HL-60 (cell line): ENCODE data around the gene RARRES1.

Experiments
- DNase-seq, 2 experiments: peaks; one replicate each; pipeline ENCODE4 v3.0.0-alpha.2; 2010 to 2020; ENCODE audit warnings: low read depth in 1 of 2, low spot score in 1 of 2
- H3K27ac ChIP-seq: fragments of 250-450 bp; sonication (Bioruptor Pico); replicated peaks from 2 replicates; pipeline ENCODE4 v1.5.1; 2020; ENCODE audit warnings: mild to moderate bottlenecking, moderate library complexity
- H3K27me3 ChIP-seq: fragments of 250-450 bp; sonication (Bioruptor Pico); 2 replicates; pipeline ENCODE4 v1.5.1; 2021; ENCODE audit warnings: mild to moderate bottlenecking, moderate library complexity; ENCODE audit not compliant: insufficient read depth, poor library complexity, severe bottlenecking
- H3K4me3 ChIP-seq: replicated peaks from 2 replicates; pipeline ENCODE4 v1.5.1; 2011; ENCODE audit warnings: mild to moderate bottlenecking, control low read depth, low read length; ENCODE audit not compliant: insufficient read depth
- GABPA ChIP-seq: IDR thresholded peaks from 2 replicates; pipeline ENCODE4 v1.6.1; 2012; ENCODE audit warnings: low read depth
- POLR2AphosphoS5 ChIP-seq: IDR thresholded peaks from 2 replicates; pipeline ENCODE4 v1.6.1; 2012; ENCODE audit warnings: low read depth
- REST ChIP-seq: IDR thresholded peaks from 2 replicates; pipeline ENCODE4 v1.6.1; 2012; ENCODE audit warnings: low read depth; ENCODE audit not compliant: insufficient replicate concordance
- SPI1 ChIP-seq: IDR thresholded peaks from 2 replicates; pipeline ENCODE4 v1.6.1; 2012; ENCODE audit warnings: low read depth, mild to moderate bottlenecking, borderline replicate concordance
- TF ChIP-seq, protein P1 (sequence below): IDR thresholded peaks from one replicate; pipeline ENCODE4 v1.5.1; 2011; ENCODE audit warnings: low read length, control low read depth, inconsistent platforms; ENCODE audit not compliant: insufficient read depth

RARRES1 gene

DNA sequence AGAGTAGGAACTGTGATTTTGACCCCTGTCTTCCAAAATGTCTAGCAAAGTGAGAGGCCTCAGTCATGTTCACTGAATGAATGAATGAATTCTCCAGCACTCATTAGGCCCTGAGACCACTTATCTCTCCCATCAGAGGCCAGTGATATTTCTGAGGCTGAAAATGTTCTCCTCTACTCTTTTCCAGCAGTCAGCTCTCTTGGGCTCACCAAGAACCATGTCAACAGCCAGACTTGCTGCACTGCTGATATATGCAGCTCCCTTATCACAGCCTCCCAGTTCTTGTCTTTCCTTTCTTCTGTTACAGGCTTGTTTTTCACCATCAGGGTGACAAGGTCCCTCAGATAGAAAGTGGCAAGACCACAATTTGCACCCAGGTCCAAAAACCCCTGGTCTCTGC is 40.9 kb upstream of the RARRES1 start:
- no peak overlapping the region for H3K4me3 ChIP-seq
- TF ChIP-seq POLR2AphosphoS5 (no peak), GABPA (no peak), SPI1 (no peak), REST (no peak)
- TF ChIP-seq, protein P1, sequence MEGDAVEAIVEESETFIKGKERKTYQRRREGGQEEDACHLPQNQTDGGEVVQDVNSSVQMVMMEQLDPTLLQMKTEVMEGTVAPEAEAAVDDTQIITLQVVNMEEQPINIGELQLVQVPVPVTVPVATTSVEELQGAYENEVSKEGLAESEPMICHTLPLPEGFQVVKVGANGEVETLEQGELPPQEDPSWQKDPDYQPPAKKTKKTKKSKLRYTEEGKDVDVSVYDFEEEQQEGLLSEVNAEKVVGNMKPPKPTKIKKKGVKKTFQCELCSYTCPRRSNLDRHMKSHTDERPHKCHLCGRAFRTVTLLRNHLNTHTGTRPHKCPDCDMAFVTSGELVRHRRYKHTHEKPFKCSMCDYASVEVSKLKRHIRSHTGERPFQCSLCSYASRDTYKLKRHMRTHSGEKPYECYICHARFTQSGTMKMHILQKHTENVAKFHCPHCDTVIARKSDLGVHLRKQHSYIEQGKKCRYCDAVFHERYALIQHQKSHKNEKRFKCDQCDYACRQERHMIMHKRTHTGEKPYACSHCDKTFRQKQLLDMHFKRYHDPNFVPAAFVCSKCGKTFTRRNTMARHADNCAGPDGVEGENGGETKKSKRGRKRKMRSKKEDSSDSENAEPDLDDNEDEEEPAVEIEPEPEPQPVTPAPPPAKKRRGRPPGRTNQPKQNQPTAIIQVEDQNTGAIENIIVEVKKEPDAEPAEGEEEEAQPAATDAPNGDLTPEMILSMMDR: no peak
- H3K27ac ChIP-seq: no peak overlapping the region
- H3K27me3 ChIP-seq: no peaks in the 10 kb centered on the region
- DNase-seq: no peak

DNA sequence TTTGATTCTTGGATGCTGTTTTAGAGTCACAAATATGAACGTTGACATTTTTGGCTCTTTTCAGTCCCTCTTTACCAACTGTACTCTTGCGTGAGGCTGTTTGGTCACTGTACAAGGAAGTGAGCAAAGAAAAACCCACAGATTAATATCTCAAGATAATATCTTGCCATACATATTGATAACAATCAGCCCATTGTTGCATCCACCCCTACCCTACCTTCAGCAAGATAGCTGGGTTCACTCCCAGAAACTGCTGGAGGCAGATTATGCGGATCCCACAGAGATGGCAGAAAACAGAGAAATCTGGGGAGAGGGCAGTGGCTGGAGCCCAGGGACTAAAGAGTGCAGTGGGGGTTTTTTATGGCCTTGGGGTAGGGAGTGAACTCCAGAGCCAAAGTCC is 39.7 kb upstream of the RARRES1 start:
- TF ChIP-seq POLR2AphosphoS5: no peak
- TF ChIP-seq GABPA: no peak
- no peak for TF ChIP-seq REST
- TF ChIP-seq SPI1: no peak
- TF ChIP-seq, protein P1: no peak
- Histone ChIP-seq H3K4me3 (no peak overlapping the region), H3K27me3 (no peaks in the 10 kb centered on the region), H3K27ac (no peak overlapping the region)
- no peak for DNase-seq

DNA sequence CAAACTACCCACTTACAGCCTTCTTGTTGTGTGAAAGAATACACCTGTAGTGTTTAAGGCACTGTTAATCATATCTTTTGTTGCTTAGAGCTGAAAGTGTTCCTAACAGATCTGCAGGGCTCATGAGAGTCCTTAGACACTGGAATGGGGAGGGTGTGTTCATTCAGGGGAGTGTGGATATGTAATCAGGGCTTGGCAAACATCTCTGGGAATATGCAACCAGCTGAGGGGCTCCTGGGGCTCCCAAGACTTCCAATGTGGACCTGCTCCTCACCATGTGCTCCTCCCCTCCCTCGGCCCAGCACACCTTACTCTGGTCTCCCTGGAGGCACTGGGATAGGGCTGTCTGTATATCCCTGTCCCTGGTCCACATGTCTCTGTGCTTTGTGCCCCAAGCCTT is 39.3 kb upstream of the RARRES1 start:
- DNase-seq: no peak
- no peak overlapping the region for H3K4me3 ChIP-seq
- H3K27me3 ChIP-seq: no peaks in the 10 kb centered on the region
- TF ChIP-seq GABPA: no peak
- no peak for TF ChIP-seq REST
- TF ChIP-seq SPI1: no peak
- TF ChIP-seq, protein P1: no peak
- no peak for TF ChIP-seq POLR2AphosphoS5
- H3K27ac ChIP-seq: no peak overlapping the region
